WI38 (cell line): ENCODE results near the gene TNFRSF4.

Source experiments
- H3K4me3 ChIP-seq: 2 replicates; pipeline ENCODE4 v1.5.1; 2011; ENCODE audit warnings: low read depth, mild to moderate bottlenecking, control low read depth, low read length
- TF ChIP-seq, protein P1 (sequence below): IDR thresholded peaks from 2 replicates; pipeline ENCODE4 v1.5.1; 2012; ENCODE audit warnings: low read depth, mild to moderate bottlenecking, control low read depth, low read length

Gene TNFRSF4

GRCh38 chr1:1225913-1226312 is 12.0 kb upstream of the TNFRSF4 start:
- H3K4me3 ChIP-seq = no peak overlapping the region
- TF ChIP-seq, protein P1, sequence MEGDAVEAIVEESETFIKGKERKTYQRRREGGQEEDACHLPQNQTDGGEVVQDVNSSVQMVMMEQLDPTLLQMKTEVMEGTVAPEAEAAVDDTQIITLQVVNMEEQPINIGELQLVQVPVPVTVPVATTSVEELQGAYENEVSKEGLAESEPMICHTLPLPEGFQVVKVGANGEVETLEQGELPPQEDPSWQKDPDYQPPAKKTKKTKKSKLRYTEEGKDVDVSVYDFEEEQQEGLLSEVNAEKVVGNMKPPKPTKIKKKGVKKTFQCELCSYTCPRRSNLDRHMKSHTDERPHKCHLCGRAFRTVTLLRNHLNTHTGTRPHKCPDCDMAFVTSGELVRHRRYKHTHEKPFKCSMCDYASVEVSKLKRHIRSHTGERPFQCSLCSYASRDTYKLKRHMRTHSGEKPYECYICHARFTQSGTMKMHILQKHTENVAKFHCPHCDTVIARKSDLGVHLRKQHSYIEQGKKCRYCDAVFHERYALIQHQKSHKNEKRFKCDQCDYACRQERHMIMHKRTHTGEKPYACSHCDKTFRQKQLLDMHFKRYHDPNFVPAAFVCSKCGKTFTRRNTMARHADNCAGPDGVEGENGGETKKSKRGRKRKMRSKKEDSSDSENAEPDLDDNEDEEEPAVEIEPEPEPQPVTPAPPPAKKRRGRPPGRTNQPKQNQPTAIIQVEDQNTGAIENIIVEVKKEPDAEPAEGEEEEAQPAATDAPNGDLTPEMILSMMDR = no peak

GRCh38 chr1:1225238-1225845 is 11.4 kb upstream of the TNFRSF4 start:
- no peak overlapping the region for H3K4me3 ChIP-seq
- TF ChIP-seq, protein P1 = no peak

- TF ChIP-seq, protein P1 = no peak
- H3K4me3 ChIP-seq = no peak overlapping the region
Measured at GRCh38 chr1:1223891-1224290, 9.9 kb upstream of the TNFRSF4 start.

- TF ChIP-seq, protein P1 = no peak
- H3K4me3 ChIP-seq = no peak overlapping the region
Measured at GRCh38 chr1:1223321-1223720, 9.4 kb upstream of the TNFRSF4 start.

DNA sequence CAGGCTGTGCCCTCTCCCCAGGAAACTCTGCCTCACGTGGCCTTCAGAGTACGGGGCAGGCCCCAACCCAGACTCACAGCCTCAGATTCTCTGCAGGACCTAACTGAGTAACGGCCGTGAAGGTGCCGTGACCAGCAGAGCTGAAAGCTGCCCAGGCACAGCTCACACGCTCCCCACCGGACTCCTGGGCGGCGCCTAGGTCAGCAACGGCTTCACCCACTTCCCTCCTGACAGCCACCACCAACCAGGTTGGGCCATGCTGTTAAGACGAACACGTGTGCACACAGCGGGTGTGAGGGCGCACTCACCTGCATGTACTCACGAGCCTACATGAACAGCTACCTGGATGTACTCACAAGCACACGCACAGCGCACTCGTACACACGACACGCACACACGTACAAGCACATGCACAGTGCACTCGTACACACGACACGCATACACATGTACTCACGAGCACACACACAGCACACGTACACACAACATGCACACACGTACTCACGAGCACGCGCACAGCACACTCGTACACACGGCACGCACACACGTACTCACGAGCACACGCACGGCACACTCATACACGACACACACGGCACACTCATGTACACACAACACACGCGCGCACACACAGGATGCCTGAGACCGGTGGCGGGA is 8.7 kb upstream of the TNFRSF4 start:
- TF ChIP-seq, protein P1 = no peak
- no peak overlapping the region for H3K4me3 ChIP-seq

- TF ChIP-seq, protein P1 = no peak
- no peak overlapping the region for H3K4me3 ChIP-seq
Measured at GRCh38 chr1:1221887-1222574, 8.1 kb upstream of the TNFRSF4 start.

- TF ChIP-seq, protein P1 = no peak
- no peak overlapping the region for H3K4me3 ChIP-seq
Measured at GRCh38 chr1:1220197-1220596, 6.2 kb upstream of the TNFRSF4 start.
